SU-DHL-6 (cell line): ENCODE data around the gene TMEM239.

ENCODE experiments used
- H2AFZ ChIP-seq: fragments of 200-600 bp; sonication (generic); 2 replicates; pipeline ENCODE4 v1.6.1; 2014; ENCODE audit warnings: low read depth, mild to moderate bottlenecking, moderate library complexity, mixed read lengths, antibody characterized with exemption, low read length; ENCODE audit not compliant: severe bottlenecking
- H3F3A ChIP-seq: fragments of 200-600 bp; shearing (Covaris generic); 2 replicates; pipeline ENCODE4 v1.6.0; 2016; ENCODE audit warnings: antibody characterized with exemption, mild to moderate bottlenecking; ENCODE audit not compliant: insufficient read depth
- H3K27ac ChIP-seq: fragments of 200-600 bp; sonication (generic); 2 replicates; pipeline ENCODE4 v1.5.1; 2016; ENCODE audit warnings: low read depth, mild to moderate bottlenecking, low read length, moderate library complexity, mixed read lengths
- H3K27me3 ChIP-seq: fragments of 200-600 bp; sonication (generic), shearing (Covaris generic); 2 replicates; pipeline ENCODE4 v1.6.0; 2014; ENCODE audit warnings: mild to moderate bottlenecking, low read length
- H3K36me3 ChIP-seq: fragments of 200-600 bp; sonication (generic); 2 replicates; pipeline ENCODE4 v1.6.1; 2014; ENCODE audit warnings: mild to moderate bottlenecking, low read length, mixed read lengths
- H3K4me2 ChIP-seq: fragments of 300-600, 200-600 bp; shearing (Covaris generic), sonication (generic); 2 replicates; pipeline ENCODE4 v1.6.0; 2014; ENCODE audit warnings: low read length, low read depth, mild to moderate bottlenecking; ENCODE audit not compliant: poor library complexity, severe bottlenecking
- H3K4me3 ChIP-seq: fragments of 200-600 bp; sonication (generic); 2 replicates; pipeline ENCODE4 v1.5.1; 2014; ENCODE audit warnings: antibody characterized with exemption, low read length, mild to moderate bottlenecking, mixed read lengths; ENCODE audit not compliant: insufficient read depth, poor library complexity, severe bottlenecking
- H3K79me2 ChIP-seq: fragments of 200-600 bp; sonication (generic); 2 replicates; pipeline ENCODE4 v1.6.1; 2014; ENCODE audit warnings: mild to moderate bottlenecking, low read length, moderate library complexity; ENCODE audit not compliant: insufficient read depth
- H3K9ac ChIP-seq: fragments of 200-600 bp; sonication (generic); 2 replicates; pipeline ENCODE4 v1.7.0; 2014; ENCODE audit warnings: mild to moderate bottlenecking, low read length
- H3K9me2 ChIP-seq: fragments of 200-600 bp; sonication (generic); replicated peaks from 2 replicates; pipeline ENCODE4 v1.6.1; 2014; ENCODE audit warnings: low read length; ENCODE audit not compliant: insufficient read depth
- H3K9me3 ChIP-seq: fragments of 200-600 bp; sonication (generic); 2 replicates; pipeline ENCODE4 v1.6.1; 2014; ENCODE audit warnings: low read length, mixed read lengths; ENCODE audit not compliant: insufficient read depth
- H4K20me1 ChIP-seq: fragments of 200-600 bp; sonication (generic); 2 replicates; pipeline ENCODE4 v1.6.1; 2014; ENCODE audit warnings: low read depth, mild to moderate bottlenecking, antibody characterized with exemption, low read length, moderate library complexity, mixed read lengths
- CTCF ChIP-seq: fragments of 200-600 bp; sonication (generic); IDR thresholded peaks from one replicate; pipeline ENCODE4 v1.5.1; 2017; ENCODE audit warnings: antibody characterized with exemption, mild to moderate bottlenecking, low read length, moderate library complexity; ENCODE audit not compliant: insufficient read depth, poor library complexity, severe bottlenecking
- EZH2phosphoT487 ChIP-seq: fragments of 200-600 bp; sonication (generic), shearing (Covaris generic); conservative IDR thresholded peaks from 2 replicates; pipeline ENCODE4 v1.6.1; 2018; ENCODE audit warnings: mild to moderate bottlenecking, antibody characterized with exemption, low read length, moderate library complexity, mixed read lengths

The TMEM239 gene

GRCh38 chr20:2793471-2793870 lies 22.7 kb upstream of the TMEM239 start:
- no peaks in the 10 kb centered on the region for H3F3A ChIP-seq
- no peak overlapping the region for H3K4me2 ChIP-seq
- TF ChIP-seq CTCF (no peak), EZH2phosphoT487 (no peak)
- no peaks in the 10 kb centered on the region for H3K9me3 ChIP-seq
- no peak overlapping the region for H3K9ac ChIP-seq
- no peaks in the 10 kb centered on the region for H3K36me3 ChIP-seq
- H2AFZ ChIP-seq: no peak overlapping the region
- H3K27ac ChIP-seq: no peak overlapping the region
- H3K4me3 ChIP-seq: no peak overlapping the region
- H3K27me3 ChIP-seq: no peaks in the 10 kb centered on the region
- no peaks in the 10 kb centered on the region for H4K20me1 ChIP-seq
- H3K79me2 ChIP-seq: no peaks in the 10 kb centered on the region
- H3K9me2 ChIP-seq: no peaks in the 10 kb centered on the region

- Histone ChIP-seq H4K20me1 (no peaks in the 10 kb centered on the region), H3K4me2 (no peak overlapping the region)
Observed at GRCh38 chr20:2794202-2794748, 21.9 kb upstream of the TMEM239 start.

GRCh38 chr20:2794866-2795447 lies 21.2 kb upstream of the TMEM239 start:
- no peaks in the 10 kb centered on the region for H3K9me2 ChIP-seq

More at GRCh38 chr20:2794202-2794748, 21.9 kb upstream of the TMEM239 start:
- Histone ChIP-seq H2AFZ (no peak overlapping the region), H3K9me2 (no peaks in the 10 kb centered on the region), H3K9me3 (no peaks in the 10 kb centered on the region), H3K27ac (no peak overlapping the region), H3F3A (no peaks in the 10 kb centered on the region), H3K27me3 (no peaks in the 10 kb centered on the region), H3K4me3 (no peak overlapping the region), H3K9ac (no peak overlapping the region), H3K36me3 (no peaks in the 10 kb centered on the region), H3K79me2 (no peaks in the 10 kb centered on the region)
- TF ChIP-seq CTCF (no peak), EZH2phosphoT487 (no peak)

More at GRCh38 chr20:2794866-2795447, 21.2 kb upstream of the TMEM239 start:
- no peak overlapping the region for H3K9ac ChIP-seq
- TF ChIP-seq CTCF (no peak), EZH2phosphoT487 (no peak)
- no peak overlapping the region for H3K4me2 ChIP-seq
- H3K27ac ChIP-seq: no peak overlapping the region
- no peak overlapping the region for H3K4me3 ChIP-seq
- H3F3A ChIP-seq: no peaks in the 10 kb centered on the region
- no peak overlapping the region for H2AFZ ChIP-seq
- no peaks in the 10 kb centered on the region for H3K27me3 ChIP-seq
- no peaks in the 10 kb centered on the region for H3K79me2 ChIP-seq
- no peaks in the 10 kb centered on the region for H3K36me3 ChIP-seq
- H3K9me3 ChIP-seq: no peaks in the 10 kb centered on the region
- H4K20me1 ChIP-seq: no peaks in the 10 kb centered on the region
